Measurements from ENCODE around the gene MED12L.

DNA sequence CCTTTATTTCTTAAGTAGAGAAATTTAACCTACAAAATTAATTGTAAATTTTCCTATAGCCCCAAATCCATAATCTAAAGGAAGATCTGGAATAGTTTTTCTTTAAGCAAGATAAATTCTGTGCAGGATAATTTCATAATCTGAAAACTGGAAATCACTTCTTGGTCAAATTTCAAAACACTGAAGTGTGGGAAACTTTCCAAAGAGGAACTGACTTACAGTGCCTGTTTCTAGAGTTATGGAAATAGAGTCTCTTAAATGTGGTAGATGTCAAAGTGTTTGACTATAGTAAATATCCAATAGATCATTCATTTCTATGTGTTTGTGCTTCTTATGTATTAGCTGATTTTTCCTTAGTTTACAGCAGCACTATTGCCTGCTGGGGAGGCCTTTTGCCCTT lies 245.4 kb downstream of the MED12L start:
- TF ChIP-seq, protein P1, sequence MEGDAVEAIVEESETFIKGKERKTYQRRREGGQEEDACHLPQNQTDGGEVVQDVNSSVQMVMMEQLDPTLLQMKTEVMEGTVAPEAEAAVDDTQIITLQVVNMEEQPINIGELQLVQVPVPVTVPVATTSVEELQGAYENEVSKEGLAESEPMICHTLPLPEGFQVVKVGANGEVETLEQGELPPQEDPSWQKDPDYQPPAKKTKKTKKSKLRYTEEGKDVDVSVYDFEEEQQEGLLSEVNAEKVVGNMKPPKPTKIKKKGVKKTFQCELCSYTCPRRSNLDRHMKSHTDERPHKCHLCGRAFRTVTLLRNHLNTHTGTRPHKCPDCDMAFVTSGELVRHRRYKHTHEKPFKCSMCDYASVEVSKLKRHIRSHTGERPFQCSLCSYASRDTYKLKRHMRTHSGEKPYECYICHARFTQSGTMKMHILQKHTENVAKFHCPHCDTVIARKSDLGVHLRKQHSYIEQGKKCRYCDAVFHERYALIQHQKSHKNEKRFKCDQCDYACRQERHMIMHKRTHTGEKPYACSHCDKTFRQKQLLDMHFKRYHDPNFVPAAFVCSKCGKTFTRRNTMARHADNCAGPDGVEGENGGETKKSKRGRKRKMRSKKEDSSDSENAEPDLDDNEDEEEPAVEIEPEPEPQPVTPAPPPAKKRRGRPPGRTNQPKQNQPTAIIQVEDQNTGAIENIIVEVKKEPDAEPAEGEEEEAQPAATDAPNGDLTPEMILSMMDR (conservative IDR thresholded peaks at IDR 0.05; ENCODE audit: low read length): no peak
- no peak for TF ChIP-seq EZH2phosphoT487 (IDR thresholded peaks at IDR 0.05; ENCODE audit: borderline replicate concordance)

Measured in Loucy (cell line).